ENCODE measurements around the gene IQCF5.

IQCF5 gene

DNA sequence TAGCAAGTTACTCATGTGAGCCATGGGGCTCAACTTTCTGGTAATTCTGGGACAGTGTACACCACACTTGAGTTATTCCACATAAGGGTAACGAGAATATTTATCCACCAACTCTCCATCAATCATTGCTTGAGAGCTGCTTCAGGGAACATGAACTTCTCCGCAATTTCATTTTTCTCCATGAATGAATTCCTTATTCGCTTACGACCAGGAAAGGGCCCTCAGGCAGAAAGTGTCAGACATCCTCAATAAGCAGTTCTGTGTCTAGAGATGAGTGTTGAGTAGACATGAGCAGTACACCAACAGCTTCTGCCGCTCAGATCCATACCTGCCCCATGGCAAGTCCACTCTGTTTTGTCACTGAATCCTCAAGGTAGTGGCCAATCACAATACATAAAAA is 38.8 kb downstream of the IQCF5 start:
- no peak for DNase-seq (ENCODE audit: low read depth)
- TF ChIP-seq, protein P1, sequence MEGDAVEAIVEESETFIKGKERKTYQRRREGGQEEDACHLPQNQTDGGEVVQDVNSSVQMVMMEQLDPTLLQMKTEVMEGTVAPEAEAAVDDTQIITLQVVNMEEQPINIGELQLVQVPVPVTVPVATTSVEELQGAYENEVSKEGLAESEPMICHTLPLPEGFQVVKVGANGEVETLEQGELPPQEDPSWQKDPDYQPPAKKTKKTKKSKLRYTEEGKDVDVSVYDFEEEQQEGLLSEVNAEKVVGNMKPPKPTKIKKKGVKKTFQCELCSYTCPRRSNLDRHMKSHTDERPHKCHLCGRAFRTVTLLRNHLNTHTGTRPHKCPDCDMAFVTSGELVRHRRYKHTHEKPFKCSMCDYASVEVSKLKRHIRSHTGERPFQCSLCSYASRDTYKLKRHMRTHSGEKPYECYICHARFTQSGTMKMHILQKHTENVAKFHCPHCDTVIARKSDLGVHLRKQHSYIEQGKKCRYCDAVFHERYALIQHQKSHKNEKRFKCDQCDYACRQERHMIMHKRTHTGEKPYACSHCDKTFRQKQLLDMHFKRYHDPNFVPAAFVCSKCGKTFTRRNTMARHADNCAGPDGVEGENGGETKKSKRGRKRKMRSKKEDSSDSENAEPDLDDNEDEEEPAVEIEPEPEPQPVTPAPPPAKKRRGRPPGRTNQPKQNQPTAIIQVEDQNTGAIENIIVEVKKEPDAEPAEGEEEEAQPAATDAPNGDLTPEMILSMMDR (IDR thresholded peaks at IDR 0.05; ENCODE audit: low read depth, low read length) = no peak
- TF ChIP-seq, protein P2, sequence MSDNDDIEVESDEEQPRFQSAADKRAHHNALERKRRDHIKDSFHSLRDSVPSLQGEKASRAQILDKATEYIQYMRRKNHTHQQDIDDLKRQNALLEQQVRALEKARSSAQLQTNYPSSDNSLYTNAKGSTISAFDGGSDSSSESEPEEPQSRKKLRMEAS (IDR thresholded peaks at IDR 0.05; ENCODE audit: low read depth, low read length) = no peak
- TF ChIP-seq POLR2A (IDR thresholded peaks at IDR 0.05; ENCODE audit: extremely low read depth, insufficient read length) (no peak), MYC (IDR thresholded peaks at IDR 0.05; ENCODE audit: low read depth, low read length) (no peak)
- H3K4me3 ChIP-seq (ENCODE audit: low read depth, low read length) = no peak overlapping the region

DNA sequence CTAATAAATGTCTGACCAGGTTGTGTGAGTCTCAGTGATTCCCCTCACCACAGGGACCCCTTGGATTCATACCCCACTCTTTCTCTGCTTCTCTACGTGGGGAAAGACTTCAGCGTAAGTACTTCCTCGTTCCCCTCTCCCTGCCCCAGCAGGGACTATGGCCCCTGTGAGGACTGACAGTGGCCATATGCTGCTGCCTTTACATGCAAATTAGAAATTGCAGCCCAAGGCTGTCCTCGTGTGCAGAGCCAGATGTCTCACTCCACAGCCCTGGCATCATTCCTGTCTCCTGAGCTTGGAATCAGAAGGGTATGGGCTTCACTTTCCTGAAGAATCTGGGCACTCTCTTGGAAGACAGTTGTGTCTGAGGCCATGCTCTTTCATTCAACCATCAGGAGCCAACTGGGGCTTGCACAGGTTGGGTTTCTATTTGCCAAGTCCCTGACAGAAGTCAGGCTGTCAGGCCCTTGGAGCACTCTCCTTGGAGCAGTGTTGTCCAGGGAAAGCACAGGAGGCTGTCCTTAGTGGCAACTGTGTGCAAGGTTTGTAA is 44.5 kb downstream of the IQCF5 start:
- H3K4me3 ChIP-seq (ENCODE audit: low read depth, low read length) = no peak overlapping the region
- DNase-seq (ENCODE audit: low read depth) = no peak
- TF ChIP-seq MYC (IDR thresholded peaks at IDR 0.05; ENCODE audit: low read depth, low read length) = no peak
- no peak for TF ChIP-seq POLR2A (IDR thresholded peaks at IDR 0.05; ENCODE audit: extremely low read depth, insufficient read length)
- TF ChIP-seq, protein P1 (IDR thresholded peaks at IDR 0.05; ENCODE audit: low read depth, low read length) = no peak
- TF ChIP-seq, protein P2 (IDR thresholded peaks at IDR 0.05; ENCODE audit: low read depth, low read length) = no peak

DNA sequence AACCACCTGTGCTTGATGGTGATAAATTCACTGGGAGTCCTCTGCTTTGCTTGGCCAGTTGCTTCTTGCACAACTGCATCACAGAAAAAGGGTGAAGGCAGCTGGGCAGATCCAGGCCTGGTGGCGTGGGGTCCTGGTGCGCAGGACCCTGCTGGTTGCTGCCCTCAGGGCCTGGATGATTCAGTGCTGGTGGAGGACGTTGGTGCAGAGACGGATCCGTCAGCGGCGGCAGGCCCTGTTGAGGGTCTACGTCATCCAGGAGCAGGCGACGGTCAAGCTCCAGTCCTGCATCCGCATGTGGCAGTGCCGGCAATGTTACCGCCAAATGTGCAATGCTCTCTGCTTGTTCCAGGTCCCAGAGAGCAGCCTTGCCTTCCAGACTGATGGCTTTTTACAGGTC is 45.1 kb downstream of the IQCF5 start:
- no peak for DNase-seq (ENCODE audit: low read depth)
- TF ChIP-seq, protein P2 (IDR thresholded peaks at IDR 0.05; ENCODE audit: low read depth, low read length) = no peak
- TF ChIP-seq, protein P1 (IDR thresholded peaks at IDR 0.05; ENCODE audit: low read depth, low read length) = no peak
- no peak for TF ChIP-seq POLR2A (IDR thresholded peaks at IDR 0.05; ENCODE audit: extremely low read depth, insufficient read length)
- TF ChIP-seq MYC (IDR thresholded peaks at IDR 0.05; ENCODE audit: low read depth, low read length) = no peak

DNA sequence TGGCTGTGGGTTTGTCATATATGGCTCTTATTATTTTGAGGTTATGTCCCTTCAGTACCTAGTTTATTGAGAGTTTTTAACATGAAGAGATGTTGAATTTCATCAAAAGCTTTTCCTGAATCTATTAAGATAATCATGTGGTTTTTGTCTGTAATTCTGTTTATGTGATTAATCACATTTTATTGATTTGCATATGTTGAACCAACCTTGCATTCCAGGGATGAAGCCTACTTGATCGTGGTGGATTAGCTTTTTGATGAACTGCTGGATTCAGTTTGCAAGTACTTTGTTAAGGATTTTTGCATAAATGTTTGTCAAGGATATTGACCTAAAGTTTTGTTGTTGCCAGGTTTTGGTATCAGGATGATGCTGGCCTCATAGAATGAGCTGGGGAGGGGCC is 47.1 kb downstream of the IQCF5 start:
- no peak for DNase-seq (ENCODE audit: low read depth)
- TF ChIP-seq, protein P1 (IDR thresholded peaks at IDR 0.05; ENCODE audit: low read depth, low read length) = no peak
- TF ChIP-seq MYC (IDR thresholded peaks at IDR 0.05; ENCODE audit: low read depth, low read length) (no peak), POLR2A (IDR thresholded peaks at IDR 0.05; ENCODE audit: extremely low read depth, insufficient read length) (no peak)
- TF ChIP-seq, protein P2 (IDR thresholded peaks at IDR 0.05; ENCODE audit: low read depth, low read length) = no peak
- no peak overlapping the region for H3K4me3 ChIP-seq (ENCODE audit: low read depth, low read length)

More for the DNA sequence above, 45.1 kb downstream of the IQCF5 start:
- H3K4me3 ChIP-seq (ENCODE audit: low read depth, low read length) = no peak overlapping the region

Measured in NB4 (cell line).